Gastroesophageal sphincter (tissue), 4 donors: ENCODE data around the gene CENPN. TPM values are rescaled to one million over a fixed set of nuclear protein-coding genes. Genes with fewer than 3 reads are reported as not detected.

ENCODE experiments used
- ATAC-seq: fragments of 150-250 bp; one replicate; pipeline ENCODE4 v1.9.1; 2016; ENCODE audit warnings: mild to moderate bottlenecking, moderate library complexity
- H3K27ac ChIP-seq, 4 donors: fragments of 200-600 bp; sonication (generic) in 3 of 4; 1 replicate in 3 of 4; 2 replicates in 1 of 4; pipeline ENCODE4 v1.5.1; 2016 to 2019
- H3K27me3 ChIP-seq: fragments of 200-600 bp; sonication (generic); one replicate; pipeline ENCODE4 v1.5.1; 2019
- H3K36me3 ChIP-seq, 2 donors: fragments of 200-600 bp; sonication (generic); one replicate each; pipeline ENCODE4 v1.5.1; 2019; ENCODE audit warnings: control low read depth in 1 of 2
- H3K4me1 ChIP-seq, 3 donors: fragments of 200-600 bp; sonication (generic); 1 replicate in 2 of 3; 2 replicates in 1 of 3; pipeline ENCODE4 v1.5.1; 2016 to 2019; ENCODE audit warnings: control low read depth in 2 of 3
- H3K4me3 ChIP-seq, 2 donors: fragments of 200-600 bp; sonication (generic); one replicate each; pipeline ENCODE4 v1.5.1; 2019; ENCODE audit warnings: mild to moderate bottlenecking in 1 of 2, moderate library complexity in 1 of 2
- H3K9me3 ChIP-seq, 3 donors: fragments of 200-600 bp; sonication (generic); one replicate each; pipeline ENCODE4 v1.5.1; 2017 to 2019; ENCODE audit warnings: control low read depth in 2 of 3
- EP300 ChIP-seq: sonication (generic); formaldehyde crosslinking; IDR thresholded peaks from one replicate; pipeline ENCODE4 v1.6.1; 2017; ENCODE audit warnings: antibody characterized with exemption, mild to moderate bottlenecking
- POLR2A ChIP-seq, 2 donors: fragments of 450-650 bp; IDR thresholded peaks; one replicate each; pipeline ENCODE4 v1.6.1; 2017; ENCODE audit warnings: antibody characterized with exemption in 2 of 2, mild to moderate bottlenecking in 2 of 2, moderate library complexity in 1 of 2
- POLR2AphosphoS5 ChIP-seq: sonication (generic); formaldehyde crosslinking; IDR thresholded peaks from one replicate; pipeline ENCODE4 v1.6.1; 2017; ENCODE audit warnings: antibody characterized with exemption
- WGBS, 2 donors: methylation state at CpG; one replicate each; pipeline ENCODE4 v1.1.5; 2018; ENCODE audit warnings: low coverage in 1 of 2; 5-methylcytosine and 5-hydroxymethylcytosine counted together
- total RNA-seq, 4 donors: library from RNA; depleted of rRNA; stranded (reverse); fragments of >200 nt; gene quantifications; one replicate each; pipeline ENCODE4 v1.1.0, GENCODE V29; 2016
- TF ChIP-seq, protein P1 (sequence below), 4 experiments: fragments of 200-600 bp in 2 of 4; fragments of 450-650 bp in 2 of 4; sonication (generic) in 1 of 4; IDR thresholded peaks; one replicate each; pipeline ENCODE4 v1.5.1; 2017 to 2019; ENCODE audit warnings: antibody characterized with exemption in 4 of 4, mild to moderate bottlenecking in 2 of 4, moderate library complexity in 2 of 4

The CENPN gene
- total RNA-seq, 4 donors from 2014 or later, result 4.3 to 8.4 (median 6.5) TPM

- Histone ChIP-seq H3K4me1 (no peaks in the 10 kb centered on the region), H3K36me3 (peaks cover 0 to 23% of the 10 kb centered on the region in 2 donors), H3K4me3 (no peak overlapping the region), H3K27me3 (no peaks in the 10 kb centered on the region), H3K27ac (no peak overlapping the region), H3K9me3 (no peaks in the 10 kb centered on the region)
- no peak for ATAC-seq
- 75 to 87% methylated on average over 2 to 4 of the region's 4 CpGs for WGBS, 2 donors
- TF ChIP-seq, protein P1, sequence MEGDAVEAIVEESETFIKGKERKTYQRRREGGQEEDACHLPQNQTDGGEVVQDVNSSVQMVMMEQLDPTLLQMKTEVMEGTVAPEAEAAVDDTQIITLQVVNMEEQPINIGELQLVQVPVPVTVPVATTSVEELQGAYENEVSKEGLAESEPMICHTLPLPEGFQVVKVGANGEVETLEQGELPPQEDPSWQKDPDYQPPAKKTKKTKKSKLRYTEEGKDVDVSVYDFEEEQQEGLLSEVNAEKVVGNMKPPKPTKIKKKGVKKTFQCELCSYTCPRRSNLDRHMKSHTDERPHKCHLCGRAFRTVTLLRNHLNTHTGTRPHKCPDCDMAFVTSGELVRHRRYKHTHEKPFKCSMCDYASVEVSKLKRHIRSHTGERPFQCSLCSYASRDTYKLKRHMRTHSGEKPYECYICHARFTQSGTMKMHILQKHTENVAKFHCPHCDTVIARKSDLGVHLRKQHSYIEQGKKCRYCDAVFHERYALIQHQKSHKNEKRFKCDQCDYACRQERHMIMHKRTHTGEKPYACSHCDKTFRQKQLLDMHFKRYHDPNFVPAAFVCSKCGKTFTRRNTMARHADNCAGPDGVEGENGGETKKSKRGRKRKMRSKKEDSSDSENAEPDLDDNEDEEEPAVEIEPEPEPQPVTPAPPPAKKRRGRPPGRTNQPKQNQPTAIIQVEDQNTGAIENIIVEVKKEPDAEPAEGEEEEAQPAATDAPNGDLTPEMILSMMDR (IDR thresholded peaks at IDR 0.05), result no peak
- no peak for TF ChIP-seq EP300
- TF ChIP-seq POLR2A (IDR thresholded peaks at IDR 0.05), result no peak
- no peak for TF ChIP-seq POLR2AphosphoS5
Measured at GRCh38 chr16:80968386-80969113, 38.5 kb upstream of the CENPN start.

DNA sequence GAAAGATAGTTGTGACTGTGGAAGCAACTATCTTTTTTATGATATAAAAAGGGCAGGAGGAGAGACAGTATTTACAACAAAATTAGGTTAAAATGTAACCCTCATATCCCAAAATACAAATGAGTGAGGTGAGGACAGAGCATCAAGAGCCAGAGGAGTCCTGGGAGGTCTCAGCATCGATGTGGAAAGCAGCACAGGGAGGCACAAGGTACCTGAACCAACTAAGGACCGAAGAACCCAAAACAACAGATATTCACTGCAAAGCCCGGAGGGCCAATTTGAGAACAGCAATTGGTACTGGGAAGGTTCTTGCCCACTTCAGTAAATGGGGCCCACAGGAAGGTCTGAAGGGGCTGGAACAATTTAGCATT, 37.9 kb upstream of the CENPN start:
- Histone ChIP-seq H3K36me3 (peaks cover 0 to 26% of the 10 kb centered on the region in 2 donors), H3K27ac (no peak overlapping the region), H3K4me3 (no peak overlapping the region), H3K27me3 (no peaks in the 10 kb centered on the region), H3K9me3 (no peaks in the 10 kb centered on the region), H3K4me1 (no peaks in the 10 kb centered on the region)
- WGBS, 2 donors, result 83 to 96% methylated on average over 1 to 3 of the region's 3 CpGs
- TF ChIP-seq POLR2A (IDR thresholded peaks at IDR 0.05) (no peak), POLR2AphosphoS5 (no peak), EP300 (no peak)
- TF ChIP-seq, protein P1 (IDR thresholded peaks at IDR 0.05), result no peak
- no peak for ATAC-seq

- 75% methylated on average over 2 of the region's 2 CpGs; no CpG with 5 or more reads in 1 of the 2 donors for WGBS, 2 donors
- no peak for TF ChIP-seq POLR2A (IDR thresholded peaks at IDR 0.05)
- TF ChIP-seq, protein P1 (IDR thresholded peaks at IDR 0.05), result no peak
- TF ChIP-seq POLR2AphosphoS5, result no peak
- no peak for TF ChIP-seq EP300
- H3K27ac ChIP-seq, result no peak overlapping the region
- no peak for ATAC-seq
- H3K4me1 ChIP-seq, result no peaks in the 10 kb centered on the region
- H3K27me3 ChIP-seq, result no peaks in the 10 kb centered on the region
- no peaks in the 10 kb centered on the region for H3K9me3 ChIP-seq
- H3K4me3 ChIP-seq, result no peak overlapping the region
- H3K36me3 ChIP-seq, result peaks cover 0 to 42% of the 10 kb centered on the region in 2 donors
Measured at GRCh38 chr16:80971819-80972218, 35.2 kb upstream of the CENPN start.

GRCh38 chr16:80972611-80973010, 34.4 kb upstream of the CENPN start:
- Histone ChIP-seq H3K27ac (no peak overlapping the region), H3K27me3 (no peaks in the 10 kb centered on the region), H3K4me1 (no peaks in the 10 kb centered on the region), H3K36me3 (peaks cover 0 to 46% of the 10 kb centered on the region in 2 donors), H3K9me3 (no peaks in the 10 kb centered on the region), H3K4me3 (no peak overlapping the region)
- TF ChIP-seq POLR2A (IDR thresholded peaks at IDR 0.05), result no peak
- TF ChIP-seq, protein P1 (IDR thresholded peaks at IDR 0.05), result no peak
- ATAC-seq, result no peak
- WGBS, 2 donors, result 93% methylated on average over 3 to 4 of the region's 4 CpGs

- ATAC-seq, result no peak
- Histone ChIP-seq H3K4me1 (no peaks in the 10 kb centered on the region), H3K27me3 (no peaks in the 10 kb centered on the region), H3K36me3 (peaks cover 0 to 56% of the 10 kb centered on the region in 2 donors), H3K9me3 (no peaks in the 10 kb centered on the region), H3K27ac (no peak overlapping the region), H3K4me3 (no peak overlapping the region)
- 82 to 83% methylated on average over 2 to 3 of the region's 4 CpGs for WGBS, 2 donors
- TF ChIP-seq EP300, result no peak
- TF ChIP-seq, protein P1 (IDR thresholded peaks at IDR 0.05), result no peak
- no peak for TF ChIP-seq POLR2AphosphoS5
- no peak for TF ChIP-seq POLR2A (IDR thresholded peaks at IDR 0.05)
Measured at GRCh38 chr16:80973991-80974390, 33.0 kb upstream of the CENPN start.
